WI38 (cell line): ENCODE data around the gene PURA.

Experiments used
- H3K4me3 ChIP-seq: 2 replicates; pipeline ENCODE4 v1.5.1; 2011; ENCODE audit warnings: low read depth, mild to moderate bottlenecking, control low read depth, low read length
- TF ChIP-seq, protein P1 (sequence below): IDR thresholded peaks from 2 replicates; pipeline ENCODE4 v1.5.1; 2012; ENCODE audit warnings: low read depth, mild to moderate bottlenecking, control low read depth, low read length

The PURA gene

GRCh38 chr5:140083650-140084049 is 30.3 kb upstream of the PURA start:
- no peak overlapping the region for H3K4me3 ChIP-seq
- TF ChIP-seq, protein P1, sequence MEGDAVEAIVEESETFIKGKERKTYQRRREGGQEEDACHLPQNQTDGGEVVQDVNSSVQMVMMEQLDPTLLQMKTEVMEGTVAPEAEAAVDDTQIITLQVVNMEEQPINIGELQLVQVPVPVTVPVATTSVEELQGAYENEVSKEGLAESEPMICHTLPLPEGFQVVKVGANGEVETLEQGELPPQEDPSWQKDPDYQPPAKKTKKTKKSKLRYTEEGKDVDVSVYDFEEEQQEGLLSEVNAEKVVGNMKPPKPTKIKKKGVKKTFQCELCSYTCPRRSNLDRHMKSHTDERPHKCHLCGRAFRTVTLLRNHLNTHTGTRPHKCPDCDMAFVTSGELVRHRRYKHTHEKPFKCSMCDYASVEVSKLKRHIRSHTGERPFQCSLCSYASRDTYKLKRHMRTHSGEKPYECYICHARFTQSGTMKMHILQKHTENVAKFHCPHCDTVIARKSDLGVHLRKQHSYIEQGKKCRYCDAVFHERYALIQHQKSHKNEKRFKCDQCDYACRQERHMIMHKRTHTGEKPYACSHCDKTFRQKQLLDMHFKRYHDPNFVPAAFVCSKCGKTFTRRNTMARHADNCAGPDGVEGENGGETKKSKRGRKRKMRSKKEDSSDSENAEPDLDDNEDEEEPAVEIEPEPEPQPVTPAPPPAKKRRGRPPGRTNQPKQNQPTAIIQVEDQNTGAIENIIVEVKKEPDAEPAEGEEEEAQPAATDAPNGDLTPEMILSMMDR: no peak

DNA sequence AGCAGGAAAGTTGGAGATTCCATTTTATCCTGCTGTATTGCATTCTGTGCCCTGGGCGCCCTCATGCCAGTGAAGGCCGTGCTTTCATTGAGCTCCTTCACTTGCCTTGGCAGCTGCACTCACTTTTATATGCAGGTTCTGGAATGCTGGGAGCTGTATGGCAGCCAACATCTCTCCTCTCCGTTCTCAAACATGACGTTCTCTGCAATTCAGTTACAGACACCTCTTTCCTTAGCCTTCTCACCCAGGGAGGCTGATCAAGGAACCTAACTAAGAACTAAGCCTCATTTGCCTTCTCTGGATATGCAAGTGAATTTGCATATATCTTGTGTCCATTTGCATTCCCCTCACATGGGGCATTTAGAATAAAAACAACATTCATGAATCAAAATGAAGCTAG is 29.4 kb upstream of the PURA start:
- no peak overlapping the region for H3K4me3 ChIP-seq
- TF ChIP-seq, protein P1: no peak

- H3K4me3 ChIP-seq: no peak overlapping the region
- TF ChIP-seq, protein P1: no peak
These were observed 23.7 kb upstream of the PURA start for GRCh38 chr5:140090251-140090650.

DNA sequence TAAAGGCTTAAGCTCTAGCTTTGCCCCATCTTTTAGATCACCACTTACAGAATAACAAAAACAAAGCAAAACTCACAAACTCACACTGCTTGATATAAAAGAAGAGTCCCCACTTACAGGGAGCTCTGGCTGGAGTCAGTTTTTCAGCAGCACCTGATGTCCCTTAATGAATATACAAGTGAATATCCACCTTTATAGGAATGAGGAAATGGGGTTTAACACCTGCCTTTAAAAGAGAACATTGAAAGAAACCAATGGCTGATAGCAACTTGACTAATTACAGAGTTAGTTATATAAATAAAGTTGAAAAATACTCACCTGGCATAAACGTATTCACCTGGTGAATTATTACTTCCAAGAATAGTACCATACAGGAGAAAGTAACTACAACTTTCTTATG is 20.7 kb upstream of the PURA start:
- TF ChIP-seq, protein P1: no peak

GRCh38 chr5:140093866-140094265 is 20.0 kb upstream of the PURA start:
- TF ChIP-seq, protein P1: no peak
- H3K4me3 ChIP-seq: no peak overlapping the region

More for the DNA sequence above, 20.7 kb upstream of the PURA start:
- H3K4me3 ChIP-seq: no peak overlapping the region

DNA sequence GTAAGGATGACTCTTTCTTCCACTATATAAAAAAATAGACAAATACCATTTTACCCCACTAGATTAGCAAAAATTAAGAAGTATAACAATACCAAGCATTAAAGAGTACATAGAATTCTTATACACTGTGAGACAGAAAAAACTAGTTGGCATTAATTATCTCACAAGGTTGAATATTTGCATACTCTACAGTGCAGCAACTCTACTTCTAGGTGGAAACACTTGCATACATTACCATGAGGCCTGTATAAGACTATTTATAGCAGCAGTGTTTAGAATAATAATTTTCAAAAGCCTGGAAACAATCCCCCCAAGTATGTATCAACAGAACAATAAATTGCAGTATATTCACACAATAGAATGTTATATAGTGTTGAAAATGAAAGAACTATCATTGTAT is 19.0 kb upstream of the PURA start:
- H3K4me3 ChIP-seq: no peak overlapping the region
- TF ChIP-seq, protein P1: no peak

GRCh38 chr5:140101179-140101578 is 12.7 kb upstream of the PURA start:
- TF ChIP-seq, protein P1: no peak
- no peak overlapping the region for H3K4me3 ChIP-seq
